Activated CD4-positive, alpha-beta T cell treated with anti-CD3 and anti-CD28 coated beads, Interleukin-2, amount 50 U/mL, for 24 hours (primary cell): Measurements from ENCODE around the gene PDE4B.

Experiments
- DNase-seq, 2 donors: peaks; one replicate each; pipeline ENCODE4 v3.0.0-alpha.2; 2020; ENCODE audit warnings: low read depth in 1 of 2, low spot score in 1 of 2

PDE4B gene

DNA sequence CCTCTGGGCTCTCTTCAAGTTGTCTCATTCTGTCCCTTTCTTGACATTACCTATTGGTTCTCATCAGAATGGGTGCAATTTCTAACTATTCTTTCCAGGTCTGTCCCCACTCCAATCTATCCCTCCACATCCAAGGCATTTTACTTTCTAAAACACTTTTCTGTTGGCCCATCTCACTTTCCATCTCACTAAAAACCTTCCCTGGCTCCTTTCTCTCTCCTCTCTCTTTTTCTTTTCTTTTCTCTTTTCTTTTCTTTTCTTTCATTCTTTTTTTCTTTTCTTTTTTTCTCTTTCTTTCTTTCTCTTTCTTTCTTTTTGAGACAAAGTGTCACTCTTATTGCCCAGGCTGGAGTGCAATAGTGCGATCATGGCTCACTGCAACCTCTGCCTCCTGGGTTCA, 462.1 kb downstream of the PDE4B start:
- no peak for DNase-seq

DNA sequence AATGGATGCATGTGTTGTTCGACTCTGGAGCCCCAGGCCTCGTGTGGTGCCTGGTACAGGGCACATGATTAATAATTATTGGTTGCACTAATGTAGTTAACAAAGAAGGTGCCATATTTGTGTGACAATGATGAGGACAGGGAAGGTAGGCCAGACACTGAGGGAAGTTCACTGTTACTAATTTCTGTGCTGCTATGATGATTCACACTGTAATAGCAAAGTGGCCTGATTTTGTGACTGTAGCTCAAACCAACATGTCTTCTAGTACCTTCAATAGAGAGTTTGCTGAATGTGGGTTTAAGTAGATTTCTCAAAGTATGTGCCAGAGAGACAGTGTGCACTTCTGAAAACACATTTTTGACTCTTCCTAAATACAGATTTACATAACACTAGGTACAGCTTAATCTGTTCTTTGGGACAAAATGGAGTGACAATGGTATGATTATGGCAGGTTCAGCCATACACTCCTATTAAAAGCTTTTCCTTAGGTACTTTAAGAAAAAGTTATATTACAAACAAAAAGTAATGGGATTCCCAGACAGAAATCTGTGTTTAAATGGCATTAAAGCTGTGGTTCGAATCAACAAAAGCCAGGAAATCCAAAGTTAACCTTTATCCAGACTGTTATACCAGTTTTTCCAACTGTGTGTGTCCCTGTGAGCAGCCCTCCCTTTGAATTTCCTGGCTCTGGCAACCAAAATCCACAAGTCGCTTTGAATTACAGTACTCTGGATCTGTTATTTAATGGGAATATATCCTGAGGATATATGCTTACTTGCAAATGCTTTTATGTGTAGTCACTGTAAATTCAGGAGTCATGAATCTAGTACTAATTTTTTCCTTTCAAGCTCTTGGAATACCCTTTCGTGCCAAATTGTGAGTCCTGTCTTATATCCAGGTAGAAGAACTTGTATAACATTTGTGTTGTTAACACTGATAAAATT, 464.2 kb downstream of the PDE4B start:
- no peak for DNase-seq

- DNase-seq: no peak
Observed at GRCh38 chr1:66258404-66259105, 465.9 kb downstream of the PDE4B start.

GRCh38 chr1:66261364-66261763, 468.7 kb downstream of the PDE4B start:
- no peak for DNase-seq

DNA sequence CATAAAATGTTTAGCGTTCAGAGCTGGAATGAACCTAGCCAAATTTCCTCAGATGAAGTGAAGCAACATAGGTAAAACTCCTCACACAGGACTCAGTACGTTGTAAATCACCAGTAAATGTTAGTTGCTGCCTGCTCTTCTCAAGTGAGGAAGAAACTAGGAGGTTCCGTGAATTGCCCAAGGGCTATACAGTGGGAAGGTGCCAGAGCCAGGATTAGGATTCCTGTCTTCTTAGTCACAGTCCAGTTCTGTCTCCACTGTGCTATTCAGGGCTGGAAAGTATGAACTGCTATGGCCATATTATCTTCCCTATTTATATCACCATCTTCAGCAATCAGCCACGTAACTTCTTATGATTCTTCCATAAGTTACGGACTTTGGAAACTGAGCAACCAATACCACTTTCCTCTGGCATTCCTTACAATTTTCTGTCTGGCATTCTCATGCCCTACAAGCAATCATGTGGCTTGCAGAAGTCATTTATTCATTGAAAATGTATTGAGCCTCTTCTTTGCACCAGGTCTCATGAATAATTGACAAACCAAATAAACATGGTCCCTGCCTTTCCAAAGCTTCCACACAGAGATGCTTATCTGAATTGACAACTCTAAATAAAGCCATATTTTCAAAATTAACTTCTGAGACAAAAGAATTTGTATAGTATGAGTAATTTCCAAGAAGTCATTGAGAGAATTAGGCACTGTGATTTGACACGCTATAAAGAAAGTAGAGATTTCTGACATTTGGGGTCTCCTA, 469.7 kb downstream of the PDE4B start:
- no peak for DNase-seq

GRCh38 chr1:66265268-66265667, 472.6 kb downstream of the PDE4B start:
- DNase-seq: no peak

DNA sequence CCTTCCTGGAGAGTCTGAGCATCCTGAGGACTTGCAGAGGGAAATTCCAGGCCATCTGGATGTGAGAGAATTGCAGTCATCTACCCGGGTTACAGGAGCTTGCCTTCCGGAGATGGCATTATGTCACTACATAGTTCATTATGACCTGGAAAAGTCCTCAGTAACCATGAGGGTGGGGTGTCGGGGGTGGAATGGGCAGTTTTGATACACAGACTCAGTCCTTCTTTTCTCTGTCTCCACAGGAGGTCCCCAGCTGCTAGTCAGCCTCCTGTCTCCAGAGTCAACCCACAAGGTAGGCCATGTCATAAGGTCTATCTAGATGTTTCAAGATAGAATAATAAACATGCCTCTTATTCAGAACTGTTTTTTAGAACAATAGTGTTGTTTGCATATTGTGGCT, 473.1 kb downstream of the PDE4B start:
- DNase-seq: no peak

- no peak for DNase-seq
Observed at GRCh38 chr1:66266350-66266749, 473.7 kb downstream of the PDE4B start.

- DNase-seq: no peak
Observed at GRCh38 chr1:66266756-66267155, 474.1 kb downstream of the PDE4B start.

GRCh38 chr1:66267201-66267940, 474.7 kb downstream of the PDE4B start:
- DNase-seq: no peak

- DNase-seq: no peak
Observed at GRCh38 chr1:66269222-66269621, 476.5 kb downstream of the PDE4B start.

DNA sequence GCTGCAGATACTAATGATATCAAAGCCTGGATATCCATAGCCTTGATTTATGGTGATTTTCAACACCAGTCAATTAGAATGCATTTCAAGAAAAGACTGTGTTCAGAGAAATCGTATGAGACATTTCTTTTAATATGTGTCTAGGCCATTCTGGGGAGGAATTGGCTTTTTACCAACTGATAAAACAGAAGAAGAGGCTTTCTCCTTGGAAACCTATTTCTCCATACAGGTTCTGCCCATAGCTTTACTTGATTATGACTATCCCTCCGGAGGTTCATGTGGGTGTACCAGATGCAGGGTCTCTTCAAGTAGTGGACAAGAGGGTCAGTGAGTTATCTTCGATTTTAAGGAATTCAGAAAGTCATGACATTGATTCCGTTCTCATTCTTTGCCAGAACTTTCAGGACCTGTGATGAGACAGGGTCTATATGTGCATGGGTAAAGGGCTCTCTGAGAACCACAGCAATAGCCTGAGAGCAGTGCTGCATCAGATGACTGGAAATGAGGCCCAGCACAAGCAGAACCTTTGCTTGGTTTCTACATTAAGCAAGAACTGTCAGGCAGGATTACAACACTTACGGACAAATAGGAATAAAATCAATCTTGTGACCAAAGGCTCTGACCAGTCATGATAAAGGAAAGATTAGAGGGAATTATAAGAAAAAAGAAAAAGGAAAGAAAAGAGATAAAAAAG, 477.6 kb downstream of the PDE4B start:
- no peak for DNase-seq

DNA sequence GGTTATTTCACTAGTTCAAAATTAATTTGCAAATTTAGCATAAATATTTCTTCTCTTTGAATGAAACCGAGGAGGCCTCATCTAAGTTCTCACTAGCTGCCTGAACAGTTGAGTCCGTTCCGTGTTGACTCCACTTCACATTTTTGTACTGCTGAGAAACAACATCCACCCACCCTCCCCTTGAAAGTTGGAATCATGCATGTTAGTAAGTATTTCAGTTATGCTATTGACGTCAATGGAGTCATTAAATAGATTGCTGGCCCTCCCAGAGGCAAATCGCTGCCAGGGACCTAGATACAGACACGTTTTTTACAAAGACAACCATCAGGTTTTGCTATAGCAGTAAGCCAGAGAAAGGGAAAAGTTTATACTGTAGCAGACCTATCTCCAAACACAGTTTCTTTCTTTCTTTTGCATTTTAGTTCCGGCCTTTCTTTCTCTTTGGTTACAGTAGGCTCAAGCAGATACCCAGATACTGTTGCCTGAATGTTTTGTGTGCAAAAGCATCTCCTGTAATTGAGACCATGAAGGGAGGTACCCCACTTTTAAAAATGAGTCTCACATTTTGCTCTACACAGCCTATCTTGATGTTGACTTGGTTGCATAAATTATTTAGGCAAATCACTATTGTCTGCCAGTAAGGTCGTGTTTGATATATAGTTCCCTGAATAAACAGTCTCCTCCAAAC, 478.7 kb downstream of the PDE4B start:
- peak in 1 of 2 donors; percentile 57 for DNase-seq

DNA sequence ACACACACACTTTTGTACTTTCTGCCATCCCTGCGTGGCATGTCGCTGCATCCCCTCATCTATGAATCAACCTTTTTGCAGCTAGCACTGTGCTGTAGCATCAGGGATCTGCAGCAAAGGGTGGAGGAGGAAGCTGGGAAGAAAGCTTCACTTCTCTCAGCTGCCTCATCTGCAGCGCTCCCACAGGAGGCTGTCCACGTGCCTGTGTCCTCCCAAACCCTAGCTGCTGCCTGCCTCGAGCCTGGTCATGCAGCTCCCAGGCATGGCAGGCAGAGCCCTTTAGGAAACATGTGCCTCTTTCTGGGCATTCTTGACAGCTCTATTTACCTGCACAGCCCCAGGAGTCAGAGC, 479.2 kb downstream of the PDE4B start:
- no peak for DNase-seq

GRCh38 chr1:66273656-66274055, 481.0 kb downstream of the PDE4B start:
- no peak for DNase-seq

GRCh38 chr1:66274634-66275033, 481.9 kb downstream of the PDE4B start:
- DNase-seq: no peak

DNA sequence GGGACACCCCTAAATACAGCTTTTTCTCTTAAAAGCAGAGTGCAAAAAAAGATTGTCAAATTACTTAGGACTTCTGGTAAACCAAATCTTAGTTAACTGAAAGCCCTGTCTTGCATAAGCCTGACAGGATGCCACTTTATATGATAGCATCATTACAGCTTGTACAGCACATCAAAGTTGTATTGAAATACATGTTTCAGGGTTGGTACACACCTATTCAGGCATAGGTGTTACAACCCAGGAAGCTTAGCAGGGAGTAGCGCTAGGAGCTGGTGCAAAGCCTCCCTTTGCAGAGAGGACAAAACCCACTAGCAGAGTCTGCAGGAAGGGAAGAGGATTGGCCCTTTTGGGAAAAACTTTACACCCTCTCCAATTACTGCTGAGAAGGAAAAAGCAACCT, 482.4 kb downstream of the PDE4B start:
- no peak for DNase-seq

- DNase-seq: no peak
Observed at GRCh38 chr1:66275601-66276023, 482.9 kb downstream of the PDE4B start.

DNA sequence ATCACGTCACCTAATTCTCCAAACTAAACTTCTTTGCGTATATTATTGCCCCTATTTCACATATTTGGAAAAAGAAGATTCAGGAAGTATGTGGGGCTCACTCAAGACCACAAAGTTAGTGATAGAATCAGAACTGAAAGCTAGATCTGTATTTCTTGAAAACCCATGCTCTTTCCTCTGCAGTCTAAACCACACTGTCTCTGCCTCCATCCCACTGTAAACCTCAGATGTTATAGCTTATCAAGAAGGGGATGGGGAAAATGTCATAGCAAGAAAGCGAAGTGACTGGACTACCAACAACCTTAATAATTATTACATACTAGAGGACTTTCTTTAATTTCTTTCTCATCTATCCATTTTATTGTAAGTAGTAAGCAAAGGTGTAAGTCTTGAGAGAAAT, 483.5 kb downstream of the PDE4B start:
- DNase-seq: no peak
